Chondrocyte (in vitro differentiated cells): Measurements from ENCODE around the gene WDR18. TPM values are rescaled to one million over a fixed set of nuclear protein-coding genes. Genes with fewer than 3 reads are reported as not detected.

Source experiments
- DNase-seq: peaks from one replicate; pipeline ENCODE4 v3.0.0; 2021; ENCODE audit warnings: mixed read lengths, low spot score
- H3K27ac Mint-ChIP-seq: one replicate; pipeline ENCODE4 v1.8.0; 2021; ENCODE audit warnings: mild to moderate bottlenecking, moderate library complexity, mixed read lengths; ENCODE audit not compliant: unreplicated experiment
- H3K27me3 Mint-ChIP-seq: 2 replicates; pipeline ENCODE4 v1.8.0; 2021; ENCODE audit warnings: low read depth, mixed read lengths
- H3K36me3 Mint-ChIP-seq: 2 replicates; pipeline ENCODE4 v1.8.0; 2021; ENCODE audit warnings: low read depth, mixed read lengths
- H3K4me1 Mint-ChIP-seq: 2 replicates; pipeline ENCODE4 v1.8.0; 2021; ENCODE audit warnings: low read depth, mild to moderate bottlenecking, mixed read lengths
- H3K4me3 Mint-ChIP-seq: one replicate; pipeline ENCODE4 v1.8.0; 2021; ENCODE audit warnings: mild to moderate bottlenecking, moderate library complexity, mixed read lengths; ENCODE audit not compliant: unreplicated experiment
- H3K9me3 Mint-ChIP-seq: 2 replicates; pipeline ENCODE4 v1.8.0; 2021; ENCODE audit warnings: low read depth, mixed read lengths
- total RNA-seq: library from RNA; stranded (reverse); gene quantifications from 3 replicates; pipeline ENCODE4 v1.2.1, GENCODE V29; 2021
- TF ChIP-seq, protein P1 (sequence below): fragments of 200-600 bp; sonication (generic); IDR thresholded peaks from 2 replicates; pipeline ENCODE4 v1.5.0; 2021; ENCODE audit warnings: antibody characterized with exemption, mild to moderate bottlenecking, moderate library complexity

The WDR18 gene
- total RNA-seq, 1 donor from 2014 or later = 48.5 TPM

- Mint-ChIP-seq H3K4me3 (no peak overlapping the region), H3K27me3 (peaks cover 3% of the 10 kb centered on the region), H3K27ac (no peak overlapping the region), H3K36me3 (peaks cover 3% of the 10 kb centered on the region), H3K4me1 (no peaks in the 10 kb centered on the region), H3K9me3 (no peaks in the 10 kb centered on the region)
- DNase-seq = no peak
- TF ChIP-seq, protein P1, sequence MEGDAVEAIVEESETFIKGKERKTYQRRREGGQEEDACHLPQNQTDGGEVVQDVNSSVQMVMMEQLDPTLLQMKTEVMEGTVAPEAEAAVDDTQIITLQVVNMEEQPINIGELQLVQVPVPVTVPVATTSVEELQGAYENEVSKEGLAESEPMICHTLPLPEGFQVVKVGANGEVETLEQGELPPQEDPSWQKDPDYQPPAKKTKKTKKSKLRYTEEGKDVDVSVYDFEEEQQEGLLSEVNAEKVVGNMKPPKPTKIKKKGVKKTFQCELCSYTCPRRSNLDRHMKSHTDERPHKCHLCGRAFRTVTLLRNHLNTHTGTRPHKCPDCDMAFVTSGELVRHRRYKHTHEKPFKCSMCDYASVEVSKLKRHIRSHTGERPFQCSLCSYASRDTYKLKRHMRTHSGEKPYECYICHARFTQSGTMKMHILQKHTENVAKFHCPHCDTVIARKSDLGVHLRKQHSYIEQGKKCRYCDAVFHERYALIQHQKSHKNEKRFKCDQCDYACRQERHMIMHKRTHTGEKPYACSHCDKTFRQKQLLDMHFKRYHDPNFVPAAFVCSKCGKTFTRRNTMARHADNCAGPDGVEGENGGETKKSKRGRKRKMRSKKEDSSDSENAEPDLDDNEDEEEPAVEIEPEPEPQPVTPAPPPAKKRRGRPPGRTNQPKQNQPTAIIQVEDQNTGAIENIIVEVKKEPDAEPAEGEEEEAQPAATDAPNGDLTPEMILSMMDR = no peak
Measured at GRCh38 chr19:1009041-1009980, 25.2 kb downstream of the WDR18 start.

DNA sequence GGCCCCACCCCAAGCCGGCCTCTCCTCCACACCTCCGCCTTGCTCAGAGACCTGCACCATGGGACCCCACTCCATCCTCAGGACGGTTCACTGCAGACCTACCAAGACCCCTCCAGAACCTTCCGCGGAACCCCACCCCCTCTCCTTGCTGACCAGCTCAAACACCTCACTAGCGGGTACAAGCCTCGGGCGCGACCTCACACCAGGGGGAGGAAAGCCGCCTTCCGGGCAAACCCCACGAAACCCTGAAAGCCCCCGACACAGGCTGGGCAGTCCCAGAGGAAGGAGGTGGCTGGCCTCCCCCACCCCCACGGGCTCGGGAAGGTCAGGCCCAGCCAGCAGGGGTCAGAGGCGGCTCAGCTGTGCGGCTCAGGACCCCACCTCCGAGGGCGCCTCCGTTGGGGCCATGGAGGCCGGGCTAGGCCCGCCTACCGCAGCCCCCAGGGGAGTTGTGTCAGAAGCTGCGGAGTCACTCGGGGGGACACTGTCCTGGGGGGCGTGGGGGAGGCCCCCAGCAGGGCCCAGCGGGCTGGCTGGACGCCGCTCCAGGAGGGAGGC, 25.9 kb downstream of the WDR18 start:
- Mint-ChIP-seq H3K9me3 (no peaks in the 10 kb centered on the region), H3K4me3 (no peak overlapping the region), H3K27ac (no peak overlapping the region), H3K36me3 (peaks cover 3% of the 10 kb centered on the region), H3K4me1 (no peaks in the 10 kb centered on the region), H3K27me3 (peaks cover 2% of the 10 kb centered on the region)
- TF ChIP-seq, protein P1 = no peak
- no peak for DNase-seq

DNA sequence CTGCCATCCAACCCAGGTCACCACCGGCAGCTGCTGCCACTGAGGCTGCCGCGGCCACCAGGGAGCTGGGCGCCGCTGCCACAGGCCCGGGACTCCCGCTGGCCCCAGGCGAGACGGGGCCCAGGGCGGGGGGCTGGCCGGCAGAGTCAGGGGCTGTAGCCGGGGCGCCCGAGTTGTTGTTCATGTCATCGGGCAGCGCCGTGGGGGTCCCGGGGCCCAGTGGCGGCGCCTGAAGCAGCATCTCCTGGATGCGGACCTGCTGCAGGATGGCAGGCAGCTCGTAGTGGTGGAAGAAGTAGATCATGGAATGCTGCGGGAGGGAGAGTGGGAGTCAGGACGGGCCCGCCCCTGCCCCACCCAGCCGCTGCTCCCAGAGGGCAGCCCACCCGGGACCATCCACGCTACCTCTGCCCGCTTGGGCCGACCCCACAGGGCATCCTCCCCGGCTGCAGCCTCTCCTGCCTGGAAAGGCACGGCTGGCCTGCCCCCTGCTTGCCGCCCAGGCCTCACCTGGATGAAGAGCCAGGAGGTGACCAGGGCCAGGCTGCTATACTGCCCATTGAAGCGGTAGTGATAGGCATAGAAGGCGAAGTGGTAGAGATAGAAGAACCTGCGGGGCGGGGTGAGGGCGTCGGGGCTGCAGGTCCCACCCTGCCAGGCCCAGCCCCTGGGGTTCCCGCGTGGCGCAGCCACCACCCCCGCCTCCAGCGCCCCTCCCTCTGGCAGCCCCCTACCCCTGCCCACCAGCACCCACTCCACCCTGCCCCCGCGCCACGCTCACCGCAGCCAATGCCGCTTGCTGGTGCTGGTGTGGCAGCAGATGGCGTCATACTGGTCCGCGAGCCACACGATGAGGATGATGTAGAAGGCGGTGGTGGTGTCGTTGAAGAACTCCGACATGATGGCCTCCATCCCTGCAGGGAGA, 26.7 kb downstream of the WDR18 start:
- no peaks in the 10 kb centered on the region for H3K27me3 Mint-ChIP-seq
- no peak for DNase-seq
- H3K4me3 Mint-ChIP-seq = no peak overlapping the region
- no peak overlapping the region for H3K27ac Mint-ChIP-seq
- peaks cover 3% of the 10 kb centered on the region for H3K36me3 Mint-ChIP-seq
- H3K9me3 Mint-ChIP-seq = no peaks in the 10 kb centered on the region
- peaks cover 2% of the 10 kb centered on the region for H3K4me1 Mint-ChIP-seq
- TF ChIP-seq, protein P1 = no peak

- H3K36me3 Mint-ChIP-seq = peaks cover 3% of the 10 kb centered on the region
- H3K4me3 Mint-ChIP-seq = no peak overlapping the region
- no peak overlapping the region for H3K27ac Mint-ChIP-seq
- H3K9me3 Mint-ChIP-seq = no peaks in the 10 kb centered on the region
- peaks cover 9% of the 10 kb centered on the region for H3K4me1 Mint-ChIP-seq
- no peak for DNase-seq
- H3K27me3 Mint-ChIP-seq = no peaks in the 10 kb centered on the region
- TF ChIP-seq, protein P1 = no peak
Measured at GRCh38 chr19:1011831-1012333, 27.7 kb downstream of the WDR18 start.

- Mint-ChIP-seq H3K9me3 (no peaks in the 10 kb centered on the region), H3K27me3 (no peaks in the 10 kb centered on the region), H3K27ac (no peak overlapping the region), H3K36me3 (peaks cover 2% of the 10 kb centered on the region), H3K4me1 (peaks cover 13% of the 10 kb centered on the region), H3K4me3 (no peak overlapping the region)
- DNase-seq = no peak
- TF ChIP-seq, protein P1 = no peak
Measured at GRCh38 chr19:1012334-1012733, 28.2 kb downstream of the WDR18 start.
